CD8-positive, alpha-beta memory T cell (primary cell): Measurements from ENCODE around the gene RAD51B. TPM values are rescaled to one million over a fixed set of nuclear protein-coding genes. Genes with fewer than 3 reads are reported as not detected.
"Not testable (repeated sequence)": the region's sequence is repeated elsewhere in the genome, so short reads cannot be mapped to it uniquely, and the experiment has no call there.

Source experiments
- CTCF ChIA-PET: fragments of 350-600 bp; sonication (Branson Sonifier 250); formaldehyde crosslinking; loops from one replicate; lab custom pipeline; 2021; ENCODE audit warnings: antibody characterized with exemption; lab: Charles Lee
- POLR2A ChIA-PET: fragments of 350-600 bp; sonication (Branson Sonifier 250); formaldehyde crosslinking; loops from one replicate; lab custom pipeline; 2021; ENCODE audit warnings: antibody characterized with exemption; lab: Charles Lee
- DNase-seq, 5 donors: peaks; one replicate each; pipeline versions ENCODE4 v3.0.0 to v3.0.0-alpha.2; 2020 to 2022; ENCODE audit warnings: mixed read lengths in 1 of 5
- H3K27ac ChIP-seq: one replicate; pipeline ENCODE4 v1.7.0; 2013; ENCODE audit warnings: low read depth, mild to moderate bottlenecking, low read length, moderate library complexity
- H3K27me3 ChIP-seq: 2 replicates; pipeline ENCODE4 v1.7.0; 2013; ENCODE audit warnings: low read length, mild to moderate bottlenecking; ENCODE audit not compliant: insufficient read depth, poor library complexity, severe bottlenecking
- H3K36me3 ChIP-seq: 2 replicates; pipeline ENCODE4 v1.7.0; 2013; ENCODE audit warnings: mild to moderate bottlenecking, low read length, moderate library complexity; ENCODE audit not compliant: insufficient read depth
- H3K4me1 ChIP-seq: 2 replicates; pipeline ENCODE4 v1.7.0; 2013; ENCODE audit warnings: mild to moderate bottlenecking, low read length, moderate library complexity; ENCODE audit not compliant: insufficient read depth
- H3K4me3 ChIP-seq: 2 replicates; pipeline ENCODE4 v1.7.0; 2013; ENCODE audit warnings: mild to moderate bottlenecking, low read length
- H3K9me3 ChIP-seq: 2 replicates; pipeline ENCODE4 v1.7.0; 2013; ENCODE audit warnings: mild to moderate bottlenecking, low read length
- H3K27ac Mint-ChIP-seq, 8 donors: one replicate each; pipeline ENCODE4 v1.8.0; 2020 to 2021; ENCODE audit warnings: mixed read lengths in 8 of 8, mild to moderate bottlenecking in 6 of 8, inconsistent platforms in 3 of 8, moderate library complexity in 3 of 8
- H3K27me3 Mint-ChIP-seq, 2 donors: one replicate each; pipeline ENCODE4 v1.8.0; 2020 to 2021; ENCODE audit warnings: mixed read lengths in 2 of 2, mild to moderate bottlenecking in 1 of 2, moderate library complexity in 1 of 2
- H3K36me3 Mint-ChIP-seq, 3 donors: one replicate each; pipeline ENCODE4 v1.8.0; 2020 to 2021; ENCODE audit warnings: mixed read lengths in 3 of 3, inconsistent platforms in 1 of 3, mild to moderate bottlenecking in 1 of 3
- H3K4me1 Mint-ChIP-seq, 3 donors: one replicate each; pipeline ENCODE4 v1.8.0; 2020 to 2021; ENCODE audit warnings: mixed read lengths in 3 of 3, inconsistent platforms in 1 of 3, mild to moderate bottlenecking in 1 of 3
- H3K4me3 Mint-ChIP-seq, 7 donors: one replicate each; pipeline ENCODE4 v1.8.0; 2020 to 2021; ENCODE audit warnings: mixed read lengths in 7 of 7, mild to moderate bottlenecking in 6 of 7, moderate library complexity in 4 of 7, inconsistent platforms in 2 of 7
- H3K9me3 Mint-ChIP-seq, 5 donors: one replicate each; pipeline ENCODE4 v1.8.0; 2020 to 2022; ENCODE audit warnings: mixed read lengths in 5 of 5, mild to moderate bottlenecking in 3 of 5, moderate library complexity in 2 of 5, inconsistent platforms in 1 of 5
- polyA plus RNA-seq: library from polyadenylated mRNA; unstranded; fragments of 300-500 nt; fragmentation: Illumina TruSeq; gene quantifications from one replicate; pipeline ENCODE4 v1.2.3, GENCODE V29; 2021
- total RNA-seq, 2 experiments: library from RNA; stranded (reverse); gene quantifications; one replicate each; pipeline ENCODE4 v1.2.3, GENCODE V29; 2021

RAD51B gene
- total and polyA plus RNA-seq, 3 experiments from 2014 or later, result 15.7 to 22.9 (median 17.4) TPM

DNA sequence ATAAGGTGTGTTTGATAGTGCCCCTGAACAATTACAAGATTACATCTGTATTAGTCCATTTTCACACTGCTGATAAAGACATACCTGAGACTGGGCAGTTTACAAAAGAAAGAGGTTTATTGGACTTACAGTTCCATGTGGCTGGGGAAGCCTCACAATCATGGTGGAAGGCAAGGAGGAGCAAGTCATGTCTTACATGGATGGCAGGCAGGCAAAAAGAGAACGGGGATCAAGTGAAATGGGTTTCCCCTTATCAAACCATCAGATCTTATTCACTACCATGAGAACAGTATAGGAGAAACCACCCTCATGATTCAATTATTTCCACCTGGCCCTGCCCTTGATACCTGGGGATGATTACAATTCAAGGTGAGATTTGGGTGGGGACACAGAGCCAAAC is 211.4 kb downstream of the RAD51B start:
- H3K4me1 ChIP-seq, H3K4me1 Mint-ChIP-seq, H3K36me3 ChIP-seq, H3K27ac Mint-ChIP-seq, H3K4me3 ChIP-seq, H3K27ac ChIP-seq, H3K9me3 ChIP-seq, POLR2A ChIA-PET, H3K27me3 ChIP-seq, CTCF ChIA-PET, H3K27me3 Mint-ChIP-seq, H3K4me3 Mint-ChIP-seq, DNase-seq, H3K9me3 Mint-ChIP-seq: not testable (repeated sequence)
- peaks cover 0 to 27% (median 11%) of the 10 kb centered on the region in 3 donors for H3K36me3 Mint-ChIP-seq

DNA sequence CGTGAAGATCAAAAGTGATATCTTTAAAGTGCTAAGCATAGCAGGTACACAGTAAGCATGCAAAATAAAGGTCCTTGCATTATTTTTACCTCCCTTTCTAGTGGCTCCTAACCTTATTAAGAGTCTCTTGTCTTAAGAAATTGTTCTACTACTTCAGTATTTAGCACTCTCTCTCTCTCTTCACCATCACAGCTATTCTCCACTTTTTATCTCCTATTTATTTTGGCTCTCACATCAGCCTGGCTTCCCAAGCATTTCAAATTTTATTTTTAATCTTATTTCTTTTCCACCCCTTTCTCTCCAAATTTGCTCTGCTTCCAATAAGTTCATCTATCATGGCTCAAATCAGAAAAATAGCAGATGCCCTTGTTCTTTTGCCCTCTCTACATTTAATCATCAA is 212.6 kb downstream of the RAD51B start:
- DNase-seq, result no peak
- Histone ChIP-seq H3K27me3 (no peaks in the 10 kb centered on the region), H3K36me3 (no peaks in the 10 kb centered on the region), H3K4me3 (no peak overlapping the region), H3K4me1 (no peaks in the 10 kb centered on the region), H3K27ac (no peak overlapping the region), H3K9me3 (peaks cover 5% of the 10 kb centered on the region)
- ChIA-PET CTCF (no interaction called here), POLR2A (no interaction called here)
- Mint-ChIP-seq H3K36me3 (peaks cover 0 to 25% (median 10%) of the 10 kb centered on the region in 3 donors), H3K27ac (no peak overlapping the region), H3K9me3 (peaks cover 0 to 8% (median 0%) of the 10 kb centered on the region in 5 donors), H3K27me3 (no peaks in the 10 kb centered on the region), H3K4me3 (no peak overlapping the region), H3K4me1 (no peaks in the 10 kb centered on the region)

DNA sequence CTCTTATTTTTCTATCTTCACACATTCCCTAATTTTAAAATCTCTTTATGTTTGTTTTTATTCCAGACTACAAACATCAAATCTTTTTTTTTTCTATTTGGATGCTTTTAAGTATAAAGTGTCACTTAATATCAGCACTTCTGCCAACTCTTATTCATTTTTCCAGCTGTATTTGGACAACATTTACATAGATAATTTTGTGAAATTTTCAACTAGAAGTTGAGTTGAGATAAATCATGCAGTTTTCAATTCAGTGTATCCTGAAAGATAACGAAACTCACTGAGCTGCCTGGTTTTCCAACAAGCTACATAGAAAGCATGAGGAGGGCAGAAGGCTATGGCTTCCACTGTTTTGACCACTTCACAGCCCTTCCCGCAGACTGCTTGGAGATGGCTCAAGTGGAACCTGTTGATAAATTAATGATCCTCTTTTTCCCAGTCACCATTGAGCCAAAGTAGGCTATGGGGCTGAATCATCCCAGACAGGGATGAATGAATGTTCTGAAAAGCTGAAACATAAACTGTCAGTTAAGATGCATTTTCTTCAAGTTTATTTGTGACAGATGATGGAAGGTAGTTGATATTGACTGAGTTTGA is 213.9 kb downstream of the RAD51B start:
- Mint-ChIP-seq H3K36me3 (peaks cover 0 to 23% (median 9%) of the 10 kb centered on the region in 3 donors), H3K27me3 (no peaks in the 10 kb centered on the region), H3K4me3 (no peak overlapping the region), H3K27ac (no peak overlapping the region), H3K4me1 (no peaks in the 10 kb centered on the region), H3K9me3 (peaks cover 0 to 8% (median 0%) of the 10 kb centered on the region in 5 donors)
- no peaks in the 10 kb centered on the region for H3K4me1 ChIP-seq
- H3K36me3 ChIP-seq, result no peaks in the 10 kb centered on the region
- no peak for DNase-seq
- H3K27ac ChIP-seq, result no peak overlapping the region
- H3K9me3 ChIP-seq, result peaks cover 5% of the 10 kb centered on the region
- H3K27me3 ChIP-seq, result no peaks in the 10 kb centered on the region
- no peak overlapping the region for H3K4me3 ChIP-seq
- POLR2A ChIA-PET, result no interaction called here
- CTCF ChIA-PET, result no interaction called here

DNA sequence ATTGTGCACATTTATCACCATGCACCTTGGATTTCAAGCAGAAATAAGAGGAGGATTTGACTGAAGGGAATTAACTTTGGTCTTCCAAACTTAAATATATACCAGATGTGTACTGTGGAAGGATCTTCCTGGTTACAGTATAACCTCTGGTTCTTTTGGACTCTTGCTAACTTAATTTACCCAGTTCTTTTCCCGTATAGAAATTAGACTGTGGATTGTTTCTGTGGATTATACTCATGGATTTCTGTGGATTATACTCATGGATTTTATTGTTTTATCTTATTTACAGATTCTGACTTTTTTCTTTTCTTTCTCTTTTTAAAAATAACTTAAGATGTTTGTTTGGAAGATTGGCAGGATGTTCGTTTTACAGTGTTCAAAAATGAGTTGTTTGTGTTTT is 215.3 kb downstream of the RAD51B start:
- Mint-ChIP-seq H3K27ac (no peak overlapping the region), H3K4me1 (peaks cover 0 to 4% (median 0%) of the 10 kb centered on the region in 3 donors), H3K9me3 (peaks cover 0 to 8% (median 0%) of the 10 kb centered on the region in 5 donors), H3K27me3 (no peaks in the 10 kb centered on the region), H3K4me3 (no peak overlapping the region), H3K36me3 (peaks cover 0 to 18% (median 9%) of the 10 kb centered on the region in 3 donors)
- CTCF ChIA-PET, result no interaction called here
- POLR2A ChIA-PET, result no interaction called here
- Histone ChIP-seq H3K4me1 (no peaks in the 10 kb centered on the region), H3K9me3 (no peaks in the 10 kb centered on the region), H3K4me3 (no peak overlapping the region), H3K27ac (no peak overlapping the region), H3K27me3 (no peaks in the 10 kb centered on the region), H3K36me3 (no peaks in the 10 kb centered on the region)
- DNase-seq, result no peak

DNA sequence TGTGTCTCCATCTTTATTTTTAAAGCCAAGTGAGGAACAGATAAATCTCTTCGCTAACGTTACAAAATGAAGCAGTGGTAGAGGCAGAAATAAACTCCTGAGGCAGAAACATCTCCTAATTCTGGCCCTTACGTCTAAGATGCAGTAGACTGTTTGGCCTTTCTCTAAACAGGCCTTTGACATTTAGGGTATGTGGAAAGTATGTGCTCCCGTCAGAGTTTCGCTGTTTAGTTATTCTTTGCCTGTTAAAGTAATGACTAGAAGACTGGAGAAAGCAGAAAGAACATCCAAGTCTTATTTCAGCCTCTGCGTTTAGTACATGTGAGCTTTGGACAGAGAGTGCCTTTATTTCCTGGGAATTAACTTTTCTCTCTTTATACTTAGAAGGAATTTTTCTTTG is 216.6 kb downstream of the RAD51B start:
- Histone ChIP-seq H3K9me3 (no peaks in the 10 kb centered on the region), H3K36me3 (no peaks in the 10 kb centered on the region), H3K4me1 (no peaks in the 10 kb centered on the region), H3K27me3 (no peaks in the 10 kb centered on the region), H3K27ac (no peak overlapping the region), H3K4me3 (no peak overlapping the region)
- H3K9me3 Mint-ChIP-seq, result no peaks in the 10 kb centered on the region
- ChIA-PET POLR2A (no interaction called here), CTCF (no interaction called here)
- peaks cover 0 to 5% (median 0%) of the 10 kb centered on the region in 3 donors for H3K4me1 Mint-ChIP-seq
- H3K4me3 Mint-ChIP-seq, result no peak overlapping the region
- no peak for DNase-seq
- no peak overlapping the region for H3K27ac Mint-ChIP-seq
- H3K27me3 Mint-ChIP-seq, result no peaks in the 10 kb centered on the region
- H3K36me3 Mint-ChIP-seq, result peaks cover 0 to 8% (median 7%) of the 10 kb centered on the region in 3 donors

DNA sequence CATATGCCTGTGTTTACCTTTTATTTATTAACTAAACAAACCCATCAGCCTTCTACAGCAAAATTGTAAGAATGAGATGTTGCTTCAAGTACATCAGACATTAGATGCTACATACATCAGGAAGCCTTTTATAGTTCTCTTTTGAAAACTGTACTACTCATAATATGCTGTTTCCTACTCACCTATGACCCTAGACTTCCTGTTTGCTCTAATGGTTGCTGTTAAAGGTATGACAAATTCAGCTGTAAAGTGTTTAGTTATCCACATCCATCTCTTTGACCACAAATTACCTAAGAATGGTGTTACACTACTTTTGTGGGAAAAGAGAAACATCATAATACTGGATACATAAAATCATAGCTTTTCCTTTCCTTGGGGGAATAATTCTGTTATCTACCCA is 220.0 kb downstream of the RAD51B start:
- Mint-ChIP-seq H3K9me3 (no peaks in the 10 kb centered on the region), H3K27ac (peak overlapping the region in 1 of 8 donors; percentile 4), H3K27me3 (no peaks in the 10 kb centered on the region), H3K4me3 (no peak overlapping the region), H3K36me3 (peaks cover 0 to 3% (median 0%) of the 10 kb centered on the region in 3 donors), H3K4me1 (peaks cover 0 to 5% (median 0%) of the 10 kb centered on the region in 3 donors)
- H3K27ac ChIP-seq, result no peak overlapping the region
- no peaks in the 10 kb centered on the region for H3K36me3 ChIP-seq
- CTCF ChIA-PET, result no interaction called here
- H3K9me3 ChIP-seq, result no peaks in the 10 kb centered on the region
- H3K27me3 ChIP-seq, result no peaks in the 10 kb centered on the region
- no peak for DNase-seq
- H3K4me1 ChIP-seq, result no peaks in the 10 kb centered on the region
- H3K4me3 ChIP-seq, result no peak overlapping the region
- POLR2A ChIA-PET, result no interaction called here

DNA sequence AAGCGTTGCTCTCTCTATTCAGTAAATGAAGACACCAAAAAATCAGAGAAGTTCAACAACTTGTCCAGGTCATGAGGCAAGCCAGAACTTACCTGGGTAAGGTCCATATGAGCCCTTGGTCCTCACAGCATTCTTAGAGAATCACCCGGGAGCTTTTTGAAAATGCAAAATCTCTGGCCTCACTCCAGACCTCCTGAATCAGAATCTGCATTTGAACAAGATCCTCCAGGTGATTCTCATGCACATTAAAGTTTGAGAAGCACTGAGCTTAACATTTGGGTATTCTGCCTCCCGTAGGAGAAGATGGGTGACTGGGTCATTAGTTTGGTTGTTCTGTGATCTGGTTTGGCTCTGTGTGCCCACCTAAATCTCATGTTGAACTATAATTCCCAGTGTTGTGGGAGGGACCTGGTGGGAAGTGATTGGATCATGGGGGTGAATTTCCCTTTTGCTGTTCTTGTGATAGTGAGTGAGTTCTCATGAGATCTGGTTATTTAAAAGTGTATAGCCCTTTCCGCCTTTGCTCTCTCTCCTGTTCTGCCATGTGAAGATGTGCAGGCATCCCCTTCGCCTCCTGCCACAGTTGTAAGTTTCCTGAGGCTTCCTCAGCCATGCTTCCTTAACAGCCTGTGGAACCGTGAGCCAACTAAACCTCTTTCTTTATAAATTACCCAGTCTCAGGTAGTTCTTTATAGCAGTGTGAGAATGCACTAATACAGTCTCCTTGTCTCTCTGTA is 221.2 kb downstream of the RAD51B start:
- no peaks in the 10 kb centered on the region for H3K9me3 ChIP-seq
- Mint-ChIP-seq H3K4me3 (no peak overlapping the region), H3K27me3 (no peaks in the 10 kb centered on the region), H3K4me1 (peaks cover 0 to 5% (median 0%) of the 10 kb centered on the region in 3 donors), H3K36me3 (peaks cover 0 to 2% (median 0%) of the 10 kb centered on the region in 3 donors), H3K27ac (peak overlapping the region in 1 of 8 donors; percentile 42), H3K9me3 (no peaks in the 10 kb centered on the region)
- H3K27ac ChIP-seq, result no peak overlapping the region
- DNase-seq, result no peak
- H3K4me1 ChIP-seq, result no peaks in the 10 kb centered on the region
- ChIA-PET CTCF (no interaction called here), POLR2A (no interaction called here)
- H3K36me3 ChIP-seq, result no peaks in the 10 kb centered on the region
- no peaks in the 10 kb centered on the region for H3K27me3 ChIP-seq
- no peak overlapping the region for H3K4me3 ChIP-seq

DNA sequence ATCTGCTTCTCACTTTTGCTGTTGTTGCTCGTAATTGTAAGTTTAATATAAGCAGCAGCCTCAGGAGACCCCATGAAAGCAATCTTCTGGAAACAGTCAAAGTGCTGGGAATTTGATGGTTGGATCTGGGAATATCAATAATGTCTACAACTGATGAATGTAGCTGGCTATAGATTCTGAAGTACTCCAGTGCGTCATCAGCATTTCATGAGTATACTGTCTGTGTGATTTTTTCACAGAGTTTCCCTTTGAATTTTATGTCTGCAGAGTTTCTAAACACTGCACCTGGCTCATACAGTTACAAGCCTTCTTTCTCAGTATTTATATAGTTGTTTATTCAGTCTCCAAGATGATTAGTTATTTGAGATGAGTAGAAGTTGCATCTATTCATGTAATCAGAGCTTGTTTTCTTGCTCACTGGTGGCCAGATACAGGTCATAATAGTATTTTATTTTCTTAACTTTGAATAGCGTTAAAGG is 222.3 kb downstream of the RAD51B start:
- H3K36me3 Mint-ChIP-seq, result peaks cover 0 to 2% (median 0%) of the 10 kb centered on the region in 3 donors
- H3K27ac Mint-ChIP-seq, result no peak overlapping the region
- no peaks in the 10 kb centered on the region for H3K36me3 ChIP-seq
- no peaks in the 10 kb centered on the region for H3K27me3 ChIP-seq
- ChIA-PET CTCF (no interaction called here), POLR2A (no interaction called here)
- DNase-seq, result no peak
- no peak overlapping the region for H3K27ac ChIP-seq
- H3K4me3 Mint-ChIP-seq, result no peak overlapping the region
- H3K4me1 ChIP-seq, result no peaks in the 10 kb centered on the region
- peaks cover 0 to 5% (median 0%) of the 10 kb centered on the region in 3 donors for H3K4me1 Mint-ChIP-seq
- no peak overlapping the region for H3K4me3 ChIP-seq
- no peaks in the 10 kb centered on the region for H3K9me3 Mint-ChIP-seq
- no peaks in the 10 kb centered on the region for H3K9me3 ChIP-seq
- H3K27me3 Mint-ChIP-seq, result no peaks in the 10 kb centered on the region
